SK-N-SH (cell line): ENCODE measurements around the gene ATRN. TPM values are rescaled to one million over a fixed set of nuclear protein-coding genes. Genes with fewer than 3 reads are reported as not detected.

ENCODE experiments used
- CTCF ChIA-PET: fragments of 300-600, 350-600 bp; formaldehyde crosslinking; extraction: SDS; loops from one replicate; lab custom pipeline; 2021; lab: Yijun Ruan, JAX
- POLR2A ChIA-PET: fragments of 350-600 bp; sonication (Branson Sonifier 250); formaldehyde crosslinking; extraction: SDS; loops from one replicate; lab custom pipeline; 2020; ENCODE audit warnings: antibody characterized with exemption, inconsistent platforms; lab: Yijun Ruan, JAX
- DNase-seq: peaks from one replicate; pipeline ENCODE4 v3.0.0; 2012
- H2AFZ ChIP-seq: fragments of 200-600 bp; sonication (generic); 2 replicates; pipeline ENCODE4 v1.8.1; 2016; ENCODE audit warnings: antibody characterized with exemption, mild to moderate bottlenecking, low read depth
- H3F3A ChIP-seq: fragments of 200-600 bp; sonication (generic); replicated peaks from 2 replicates; pipeline ENCODE3; 2016; ENCODE audit warnings: antibody characterized with exemption, mild to moderate bottlenecking; ENCODE audit not compliant: insufficient read depth
- H3K27ac ChIP-seq, 2 experiments: fragments of 200-500 bp in 1 of 2; fragments of 200-600 bp in 1 of 2; sonication (Bioruptor generic) in 1 of 2; sonication (generic), shearing (Covaris generic) in 1 of 2; 2 replicates each; pipeline versions ENCODE4 v1.5.1 to v1.6.1; 2014 to 2016; ENCODE audit warnings: low read depth in 2 of 2, inconsistent platforms in 1 of 2, low read length in 1 of 2, mild to moderate bottlenecking in 1 of 2, mixed read lengths in 1 of 2
- H3K27me3 ChIP-seq: fragments of 200-600 bp; sonication (generic), shearing (Covaris generic); 2 replicates; pipeline ENCODE4 v1.6.1; 2016; ENCODE audit warnings: mixed run types; ENCODE audit not compliant: insufficient read depth
- H3K36me3 ChIP-seq, 2 experiments: fragments of 200-500 bp in 1 of 2; fragments of 200-600 bp in 1 of 2; sonication (Bioruptor generic) in 1 of 2; sonication (generic) in 1 of 2; replicated peaks in 1 of 2; 2 replicates each; pipeline versions ENCODE3 to v1.5.1; 2014 to 2016; ENCODE audit warnings: low read length in 1 of 2, mild to moderate bottlenecking in 1 of 2; ENCODE audit not compliant: insufficient read depth in 2 of 2, control insufficient read depth in 1 of 2
- H3K4me1 ChIP-seq, 2 experiments: fragments of 200-500 bp in 1 of 2; fragments of 200-600 bp in 1 of 2; sonication (Bioruptor generic) in 1 of 2; sonication (generic), shearing (Covaris generic) in 1 of 2; 2 replicates each; pipeline versions ENCODE4 v1.5.1 to v1.6.1; 2014 to 2016; ENCODE audit warnings: low read depth in 1 of 2, low read length in 1 of 2, mixed run types in 1 of 2; ENCODE audit not compliant: insufficient read depth in 2 of 2, control insufficient read depth in 1 of 2
- H3K4me2 ChIP-seq: fragments of 200-600 bp; sonication (generic), shearing (Covaris generic); 2 replicates; pipeline ENCODE4 v1.6.1; 2017; ENCODE audit warnings: mixed run types
- H3K4me3 ChIP-seq, 2 experiments: fragments of 200-500 bp in 1 of 2; fragments of 200-600 bp in 1 of 2; sonication (Bioruptor generic) in 1 of 2; sonication (generic), shearing (Covaris generic) in 1 of 2; 2 replicates each; pipeline versions ENCODE4 v1.5.1 to v1.8.1; 2014 to 2016; ENCODE audit warnings: low read depth in 2 of 2, inconsistent platforms in 1 of 2, low read length in 1 of 2, mild to moderate bottlenecking in 1 of 2, mixed read lengths in 1 of 2, moderate library complexity in 1 of 2
- H3K79me2 ChIP-seq: fragments of 200-600 bp; sonication (generic); 2 replicates; pipeline ENCODE4 v1.8.1; 2017; ENCODE audit warnings: mild to moderate bottlenecking; ENCODE audit not compliant: insufficient read depth
- H3K9ac ChIP-seq: fragments of 200-600 bp; sonication (generic); 2 replicates; pipeline ENCODE4 v1.6.1; 2017; ENCODE audit warnings: mixed run types
- H3K9me2 ChIP-seq: fragments of 200-600 bp; sonication (generic); 2 replicates; pipeline ENCODE4 v1.6.1; 2017; ENCODE audit warnings: mixed run types
- H3K9me3 ChIP-seq: fragments of 200-600 bp; sonication (generic); 2 replicates; pipeline ENCODE4 v1.6.1; 2017; ENCODE audit warnings: mixed run types, mild to moderate bottlenecking, moderate library complexity
- H4K20me1 ChIP-seq: fragments of 200-600 bp; sonication (generic); 2 replicates; pipeline ENCODE4 v1.6.1; 2017; ENCODE audit warnings: mild to moderate bottlenecking, mixed run types; ENCODE audit not compliant: insufficient read depth
- CHD2 ChIP-seq: fragments of 150-350 bp; IDR thresholded peaks from 2 replicates; pipeline ENCODE4 v1.6.1; 2018; ENCODE audit warnings: low read length; ENCODE audit not compliant: partially characterized antibody
- CTCF ChIP-seq: fragments of 200-600 bp; sonication (generic); IDR thresholded peaks from 2 replicates; pipeline ENCODE4 v1.6.1; 2017; ENCODE audit warnings: antibody characterized with exemption, mild to moderate bottlenecking, moderate library complexity
- EP300 ChIP-seq, 2 experiments: IDR thresholded peaks; 2 replicates each; pipeline versions ENCODE4 v1.4.0 to v1.6.1; 2012; ENCODE audit warnings: borderline replicate concordance in 1 of 2, low read depth in 1 of 2, low read length in 1 of 2
- EZH2phosphoT487 ChIP-seq: fragments of 200-600 bp; sonication (generic); IDR thresholded peaks from 2 replicates; pipeline ENCODE4 v1.6.1; 2017; ENCODE audit warnings: low read depth, mixed run types, mild to moderate bottlenecking, antibody characterized with exemption, moderate library complexity, borderline replicate concordance
- FOSL2 ChIP-seq: IDR thresholded peaks from 2 replicates; pipeline ENCODE4 v1.4.0; 2012; ENCODE audit warnings: low read depth, mild to moderate bottlenecking, moderate library complexity, borderline replicate concordance
- GABPA ChIP-seq: IDR thresholded peaks from 2 replicates; pipeline ENCODE4 v1.4.0; 2012; ENCODE audit warnings: low read depth, mild to moderate bottlenecking
- IRF3 ChIP-seq: fragments of 150-350 bp; IDR thresholded peaks from 2 replicates; pipeline ENCODE4 v1.6.1; 2016; ENCODE audit warnings: mild to moderate bottlenecking, low read depth, low read length
- JUND ChIP-seq: IDR thresholded peaks from 2 replicates; pipeline ENCODE4 v1.4.0; 2012
- MEF2A ChIP-seq: IDR thresholded peaks from 2 replicates; pipeline ENCODE4 v1.4.0; 2012; ENCODE audit warnings: low read depth, borderline replicate concordance
- NFIC ChIP-seq: IDR thresholded peaks from 2 replicates; pipeline ENCODE4 v1.4.0; 2012; ENCODE audit warnings: borderline replicate concordance
- NRF1 ChIP-seq: IDR thresholded peaks from 2 replicates; pipeline ENCODE4 v1.6.1; 2012; ENCODE audit warnings: low read depth, mild to moderate bottlenecking, low read length
- PBX3 ChIP-seq: IDR thresholded peaks from 2 replicates; pipeline ENCODE4; 2012
- POLR2AphosphoS5 ChIP-seq: IDR thresholded peaks from 2 replicates; pipeline ENCODE4 v1.6.1; 2012; ENCODE audit warnings: low read depth, low read length
- SIN3A ChIP-seq: IDR thresholded peaks from 2 replicates; pipeline ENCODE4 v1.6.1; 2012; ENCODE audit warnings: low read depth, mild to moderate bottlenecking, low read length, moderate library complexity, borderline replicate concordance
- SMC3 ChIP-seq: IDR thresholded peaks from 2 replicates; pipeline ENCODE4 v1.6.1; 2012; ENCODE audit warnings: low read depth, low read length, improper control_type of control experiment
- TCF12 ChIP-seq: IDR thresholded peaks from 2 replicates; pipeline ENCODE4 v1.4.0; 2012
- TEAD4 ChIP-seq: IDR thresholded peaks from 2 replicates; pipeline ENCODE4 v1.4.0; 2012; ENCODE audit warnings: mild to moderate bottlenecking, borderline replicate concordance; ENCODE audit not compliant: insufficient read depth
- USF2 ChIP-seq: fragments of 150-350 bp; IDR thresholded peaks from 2 replicates; pipeline ENCODE4 v1.6.1; 2017; ENCODE audit warnings: antibody characterized with exemption, low read length, low read depth, borderline replicate concordance
- ZBTB33 ChIP-seq: IDR thresholded peaks from 2 replicates; pipeline ENCODE4 v1.4.0; 2012; ENCODE audit warnings: low read depth, borderline replicate concordance
- WGBS: methylation state at CpG from one replicate; pipeline ENCODE4 v1.1.6; 2017; ENCODE audit warnings: low lambda C conversion rate; 5-methylcytosine and 5-hydroxymethylcytosine counted together
- polyA plus RNA-seq, 3 experiments: library from polyadenylated mRNA; depleted of rRNA; stranded (reverse); fragments of >200 nt; gene quantifications; 2 replicates each; pipeline ENCODE4 v1.2.3, GENCODE V29; 2012

Gene ATRN
- polyA plus RNA-seq, 1 of the 3 experiments (the other 2 are of a cell fraction): 33.8 TPM

- Histone ChIP-seq H3K36me3 (no peaks in the 10 kb centered on the region), H3K27ac (no peak overlapping the region), H3K9me2 (no peaks in the 10 kb centered on the region), H3K4me3 (peak overlapping the region in 1 of 2 experiments; percentile 33; a peak in 1 of 4 replicates), H3K27me3 (peaks cover under 1% of the 10 kb centered on the region; the same call in 1 of the 2 replicates), H3K9ac (no peak overlapping the region), H3K79me2 (no peaks in the 10 kb centered on the region), H4K20me1 (no peaks in the 10 kb centered on the region), H3K4me1 (peaks cover 19 to 24% of the 10 kb centered on the region in 2 experiments; a peak in 2 of 4 replicates), H3F3A (peaks cover 3% of the 10 kb centered on the region), H3K4me2 (no peak overlapping the region), H2AFZ (0 out of 2 replicates have a peak overlapping the region, but pooled peaks have one; percentile 29), H3K9me3 (no peaks in the 10 kb centered on the region)
- no peak for TF ChIP-seq IRF3
- no peak for TF ChIP-seq TCF12
- no peak for TF ChIP-seq FOSL2
- TF ChIP-seq PBX3: no peak
- no peak for TF ChIP-seq CTCF
- TF ChIP-seq NFIC: no peak
- no peak for TF ChIP-seq EP300 (IDR thresholded peaks at IDR 0.05; ENCODE audit: borderline replicate concordance in 1 of 2, low read depth in 1 of 2, low read length in 1 of 2)
- TF ChIP-seq POLR2AphosphoS5: no peak
- no peak for TF ChIP-seq CHD2
- TF ChIP-seq MEF2A: no peak
- TF ChIP-seq ZBTB33: no peak
- TF ChIP-seq TEAD4: no peak
- TF ChIP-seq USF2: no peak
- TF ChIP-seq JUND: no peak
- TF ChIP-seq NRF1: no peak
- no peak for TF ChIP-seq EZH2phosphoT487
- no peak for TF ChIP-seq SIN3A
- no peak for TF ChIP-seq GABPA
- no peak for TF ChIP-seq SMC3
- ChIA-PET POLR2A (no interaction called here), CTCF (interaction anchor here (1.4 to 18.7 kb wide), 2 partner anchors 32 to 68 kb away, joined by 5 to 301 read pairs; partner anchors contain the start of gene SIGLEC1)
- no peak for DNase-seq
- WGBS: 89% methylated on average over 7 of the region's 32 CpGs
These were observed 210.6 kb downstream of the ATRN start for GRCh38 chr20:3681352-3681930.
